ENCODE results near the gene ALDH1A1. TPM values are rescaled to one million over a fixed set of nuclear protein-coding genes. Genes with fewer than 3 reads are reported as not detected.

The ALDH1A1 gene
- total RNA-seq, 1 donor from 2014 or later = 277 TPM

Other genes with a start within 250 kb of the ALDH1A1 start
- 293 TPM for gene ANXA1, start 198.8 kb upstream of the ALDH1A1 start, total RNA-seq